Astrocyte of the spinal cord (primary cell): ENCODE measurements around the gene GID8.

Experiments
- DNase-seq: peaks from one replicate; pipeline ENCODE4 v3.0.0; 2011; ENCODE audit warnings: low read depth, low spot score
- H3K4me3 ChIP-seq: 2 replicates; pipeline ENCODE4 v1.5.1; 2011; ENCODE audit warnings: low read depth, mild to moderate bottlenecking, low read length, moderate library complexity
- CTCF ChIP-seq: IDR thresholded peaks from 2 replicates; pipeline ENCODE4 v1.5.1; 2012; ENCODE audit warnings: low read depth, mild to moderate bottlenecking, low read length, inconsistent platforms
- in situ Hi-C: cut with HindIII; loops from 2 replicates; pipeline ENCODE4 v1.10.0; 2017; ENCODE audit warnings: low sequenced_read_pairs

GID8 gene

GRCh38 chr20:62938105-62938888 lies at the start of gene GID8:
GID8 (plus strand) TSS chr20:62938147; CDS start chr20:62941503, 3,356 bp downstream.
- in situ Hi-C loops = no loop called here
- H3K4me3 ChIP-seq = peak within 1 kb of the TSS; percentile 84
- peak; percentile 49 for DNase-seq
- no peak for TF ChIP-seq CTCF

- no peak for DNase-seq
- in situ Hi-C loops = no loop called here
- no peak overlapping the region for H3K4me3 ChIP-seq
- no peak for TF ChIP-seq CTCF
Measured at GRCh38 chr20:62888406-62888805, 49.5 kb upstream of the GID8 start.

- DNase-seq = no peak
- TF ChIP-seq CTCF = no peak
- in situ Hi-C loops = no loop called here
- no peak overlapping the region for H3K4me3 ChIP-seq
Measured at GRCh38 chr20:62888910-62889309, 49.0 kb upstream of the GID8 start.

- H3K4me3 ChIP-seq = no peak overlapping the region
- DNase-seq = no peak
- TF ChIP-seq CTCF = no peak
- in situ Hi-C loops = no loop called here
Measured at GRCh38 chr20:62889411-62889810, 48.5 kb upstream of the GID8 start.

- in situ Hi-C loops = no loop called here
- no peak overlapping the region for H3K4me3 ChIP-seq
- TF ChIP-seq CTCF = no peak
- no peak for DNase-seq
Measured at GRCh38 chr20:62889871-62890270, 48.1 kb upstream of the GID8 start.

- no peak overlapping the region for H3K4me3 ChIP-seq
- in situ Hi-C loops = no loop called here
- no peak for DNase-seq
- TF ChIP-seq CTCF = no peak
Measured at GRCh38 chr20:62890444-62890843, 47.5 kb upstream of the GID8 start.
